ENCODE results near the gene CNTNAP5. TPM values are rescaled to one million over a fixed set of nuclear protein-coding genes. Genes with fewer than 3 reads are reported as not detected.

CNTNAP5 gene
- total and polyA plus RNA-seq, 2 of the 4 experiments (the other 2 are of a cell fraction) = not detected

- dilution Hi-C loops (cut with HindIII; ENCODE audit: low sequenced_read_pairs, unreplicated experiment) = no loop called here
- in situ Hi-C loops (cut with MboI; ENCODE audit: low sequenced_read_pairs) = no loop called here
- Histone ChIP-seq H4K20me1 (ENCODE audit: insufficient read depth, low read length) (no peaks in the 10 kb centered on the region), H3K4me3 (ENCODE audit: insufficient read depth, low read depth, low read length) (no peak overlapping the region), H3K9me1 (ENCODE audit: insufficient read depth, low read length) (no peaks in the 10 kb centered on the region), H3K27me3 (ENCODE audit: control insufficient read depth, insufficient read depth, low read length) (no peaks in the 10 kb centered on the region), H3K56ac (ENCODE audit: extremely low read depth, insufficient read depth, low read length) (no peak overlapping the region), H2BK120ac (ENCODE audit: low read depth, low read length) (no peak overlapping the region), H3K23ac (ENCODE audit: low read depth, low read length) (no peak overlapping the region), H2BK20ac (ENCODE audit: low read depth, low read length) (no peak overlapping the region), H3K36me3 (ENCODE audit: control insufficient read depth, insufficient read depth, low read length) (no peaks in the 10 kb centered on the region), H3K14ac (replicated peaks; ENCODE audit: low read depth, low read length) (no peak overlapping the region), H2AK5ac (ENCODE audit: low read depth, low read length) (no peak overlapping the region), H3K79me1 (ENCODE audit: low read depth in 1 of 2, low read length in 2 of 2) (no peaks in the 10 kb centered on the region), H3K4me2 (ENCODE audit: low read depth, low read length) (no peak overlapping the region), H2AFZ (replicated peaks; ENCODE audit: low read length, poor library complexity) (no peak overlapping the region), H3K4ac (ENCODE audit: low read depth, low read length) (no peak overlapping the region), H3K4me1 (ENCODE audit: control insufficient read depth, insufficient read depth, low read length) (no peaks in the 10 kb centered on the region), H2AK9ac (replicated peaks; ENCODE audit: low read depth, low read length, poor library complexity) (no peak overlapping the region), H4K5ac (ENCODE audit: low read depth, low read length) (no peak overlapping the region), H4K91ac (ENCODE audit: insufficient read depth, low read depth, low read length) (no peak overlapping the region), H3K9me3 (ENCODE audit: control insufficient read depth, insufficient read depth, low read length) (peaks cover 2% of the 10 kb centered on the region), H2BK15ac (ENCODE audit: low read depth, low read length) (no peak overlapping the region), H2BK5ac (ENCODE audit: low read depth, low read length, poor library complexity, severe bottlenecking) (no peak overlapping the region), H4K8ac (ENCODE audit: low read depth in 2 of 2, low read length in 2 of 2) (no peak overlapping the region), H3K27ac (ENCODE audit: insufficient read depth, low read length) (no peak overlapping the region), H3K9ac (ENCODE audit: low read depth, low read length) (no peak overlapping the region), H3K18ac (ENCODE audit: low read depth, low read length) (no peak overlapping the region)
- WGBS, 2 experiments (ENCODE audit: extremely low coverage in 2 of 2, insufficient read length in 1 of 2) = no CpG with 5 or more reads among the region's 1 CpG
- POLR2A ChIA-PET (ENCODE audit: unreplicated experiment) = no interaction called here
- no peak for DNase-seq
- ATAC-seq (ENCODE audit: low read depth) = no peak
- CTCF ChIA-PET = no interaction called here
- TF ChIP-seq RFX5 (IDR thresholded peaks at IDR 0.05; ENCODE audit: low read depth, low read length) = no peak
- TF ChIP-seq, protein P1, sequence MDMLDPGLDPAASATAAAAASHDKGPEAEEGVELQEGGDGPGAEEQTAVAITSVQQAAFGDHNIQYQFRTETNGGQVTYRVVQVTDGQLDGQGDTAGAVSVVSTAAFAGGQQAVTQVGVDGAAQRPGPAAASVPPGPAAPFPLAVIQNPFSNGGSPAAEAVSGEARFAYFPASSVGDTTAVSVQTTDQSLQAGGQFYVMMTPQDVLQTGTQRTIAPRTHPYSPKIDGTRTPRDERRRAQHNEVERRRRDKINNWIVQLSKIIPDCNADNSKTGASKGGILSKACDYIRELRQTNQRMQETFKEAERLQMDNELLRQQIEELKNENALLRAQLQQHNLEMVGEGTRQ (IDR thresholded peaks at IDR 0.05; ENCODE audit: low read depth, low read length) = no peak
- TF ChIP-seq CEBPB (IDR thresholded peaks at IDR 0.05; ENCODE audit: low read depth, low read length) = no peak
- no peak for TF ChIP-seq SMC3 (IDR thresholded peaks at IDR 0.05; ENCODE audit: low read depth, low read length)
- TF ChIP-seq RCOR1 (IDR thresholded peaks at IDR 0.05; ENCODE audit: insufficient replicate concordance, low read length) = no peak
- TF ChIP-seq RAD21 (IDR thresholded peaks at IDR 0.05; ENCODE audit: low read length) = no peak
- TF ChIP-seq MAFK (IDR thresholded peaks at IDR 0.05; ENCODE audit: low read depth, low read length) = no peak
- TF ChIP-seq MXI1 (IDR thresholded peaks at IDR 0.05; ENCODE audit: borderline replicate concordance, low read depth, low read length) = no peak
- TF ChIP-seq NFE2L2 (IDR thresholded peaks at IDR 0.05; ENCODE audit: low read depth, low read length) = no peak
- TF ChIP-seq CHD1 (IDR thresholded peaks at IDR 0.05; ENCODE audit: low read depth, low read length) = no peak
- no peak for TF ChIP-seq CTCF (conservative IDR thresholded peaks at IDR 0.05; ENCODE audit: low read depth, low read length)
- no peak for TF ChIP-seq FOS (IDR thresholded peaks at IDR 0.05; ENCODE audit: low read depth, low read length)
- no peak for TF ChIP-seq MAZ (IDR thresholded peaks at IDR 0.05; ENCODE audit: borderline replicate concordance, low read depth, low read length)
- TF ChIP-seq BHLHE40 (IDR thresholded peaks at IDR 0.05; ENCODE audit: low read depth, low read length) = no peak
- TF ChIP-seq POLR2A (IDR thresholded peaks at IDR 0.05; ENCODE audit: low read depth, low read length) = no peak
- intact Hi-C loops (cut with micrococcal nuclease) = no loop called here
- no TSS peak for BruUV-seq (replicated peaks)
Measured at GRCh38 chr2:124122340-124122739, 97.3 kb downstream of the CNTNAP5 start.

Measured in IMR-90 (cell line).